22Rv1 (cell line): Measurements from ENCODE around the gene GATAD2A.

Experiments
- ZFX ChIP-seq: fragments of 450-650 bp; IDR thresholded peaks from 2 replicates; pipeline ENCODE4 v1.6.1; 2017; ENCODE audit warnings: antibody characterized with exemption, borderline replicate concordance
- TF ChIP-seq, protein P1 (sequence below): fragments of 450-650 bp; IDR thresholded peaks from 2 replicates; pipeline ENCODE4 v1.5.1; 2017; ENCODE audit warnings: mild to moderate bottlenecking

DNA sequence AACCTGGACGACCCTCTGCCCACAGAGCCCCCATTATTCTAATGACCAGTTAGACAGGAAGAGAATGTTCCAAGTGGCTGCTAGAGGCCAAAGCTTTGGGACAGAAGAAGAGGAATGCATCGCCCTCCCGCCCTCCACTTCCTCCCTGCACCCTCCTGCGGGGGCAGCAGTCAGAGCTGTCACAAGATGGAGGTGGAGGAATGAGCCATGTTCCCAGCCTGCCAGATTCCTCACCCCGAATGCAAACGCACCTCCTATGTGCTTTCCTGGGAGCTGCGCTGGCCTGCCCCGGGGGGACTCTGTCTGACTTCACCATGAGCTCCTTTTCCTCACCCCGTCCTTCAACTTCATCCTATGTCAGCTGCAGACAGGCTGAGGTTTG is 124.9 kb downstream of the GATAD2A start:
- TF ChIP-seq, protein P1, sequence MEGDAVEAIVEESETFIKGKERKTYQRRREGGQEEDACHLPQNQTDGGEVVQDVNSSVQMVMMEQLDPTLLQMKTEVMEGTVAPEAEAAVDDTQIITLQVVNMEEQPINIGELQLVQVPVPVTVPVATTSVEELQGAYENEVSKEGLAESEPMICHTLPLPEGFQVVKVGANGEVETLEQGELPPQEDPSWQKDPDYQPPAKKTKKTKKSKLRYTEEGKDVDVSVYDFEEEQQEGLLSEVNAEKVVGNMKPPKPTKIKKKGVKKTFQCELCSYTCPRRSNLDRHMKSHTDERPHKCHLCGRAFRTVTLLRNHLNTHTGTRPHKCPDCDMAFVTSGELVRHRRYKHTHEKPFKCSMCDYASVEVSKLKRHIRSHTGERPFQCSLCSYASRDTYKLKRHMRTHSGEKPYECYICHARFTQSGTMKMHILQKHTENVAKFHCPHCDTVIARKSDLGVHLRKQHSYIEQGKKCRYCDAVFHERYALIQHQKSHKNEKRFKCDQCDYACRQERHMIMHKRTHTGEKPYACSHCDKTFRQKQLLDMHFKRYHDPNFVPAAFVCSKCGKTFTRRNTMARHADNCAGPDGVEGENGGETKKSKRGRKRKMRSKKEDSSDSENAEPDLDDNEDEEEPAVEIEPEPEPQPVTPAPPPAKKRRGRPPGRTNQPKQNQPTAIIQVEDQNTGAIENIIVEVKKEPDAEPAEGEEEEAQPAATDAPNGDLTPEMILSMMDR, result no peak
- no peak for TF ChIP-seq ZFX
